Psoas muscle (tissue), 8 donors: Measurements from ENCODE around the gene STARD13. TPM values are rescaled to one million over a fixed set of nuclear protein-coding genes. Genes with fewer than 3 reads are reported as not detected.
"Not testable (repeated sequence)": the region's sequence is repeated elsewhere in the genome, so short reads cannot be mapped to it uniquely, and the experiment has no call there.

Source experiments
- ATAC-seq, 4 donors: fragments of 200-7000 bp; cut with Tn5 transposase; one replicate each; pipeline ENCODE4 v1.9.1; 2020; ENCODE audit warnings: moderate library complexity in 3 of 4, mild to moderate bottlenecking in 2 of 4
- DNase-seq, 2 donors: peaks; one replicate each; pipeline ENCODE4 v3.0.0-alpha.2; 2020
- H3K27ac ChIP-seq: fragments of 200-600 bp; one replicate; pipeline ENCODE4 v1.8.0; 2022
- H3K27me3 ChIP-seq, 3 donors: fragments of 200-600 bp in 1 of 3; one replicate each; pipeline versions ENCODE4 v1.6.1 to v1.8.0; 2013 to 2022; ENCODE audit warnings: low read length in 2 of 3, mild to moderate bottlenecking in 2 of 3, moderate library complexity in 1 of 3; ENCODE audit not compliant: insufficient read depth in 3 of 3
- H3K36me3 ChIP-seq, 2 donors: fragments of 200-600 bp in 1 of 2; one replicate each; pipeline versions ENCODE4 v1.6.1 to v1.8.0; 2013 to 2022; ENCODE audit warnings: low read depth in 1 of 2, mild to moderate bottlenecking in 1 of 2, moderate library complexity in 1 of 2; ENCODE audit not compliant: insufficient read depth in 1 of 2
- H3K4me1 ChIP-seq: fragments of 200-600 bp; one replicate; pipeline ENCODE4 v1.8.0; 2022
- H3K4me3 ChIP-seq: fragments of 200-600 bp; one replicate; pipeline ENCODE4 v1.8.0; 2022; ENCODE audit warnings: mild to moderate bottlenecking
- H3K9me3 ChIP-seq: fragments of 200-600 bp; one replicate; pipeline ENCODE4 v1.8.0; 2022
- CTCF ChIP-seq: fragments of 200-600 bp; IDR thresholded peaks from one replicate; pipeline ENCODE4 v1.8.0; 2022; ENCODE audit warnings: antibody characterized with exemption
- WGBS, 3 donors: extraction: QIAGEN DNeasy Blood & Tissue Kit; methylation state at CpG; one replicate each; pipeline versions ENCODE4 v1.1.6 to v1.1.7; 2013; 5-methylcytosine and 5-hydroxymethylcytosine counted together
- intact Hi-C, 2 donors: fragments of 100-400 bp; cut with DNase I; formaldehyde crosslinking; loops; one replicate each; pipeline versions ENCODE4 v1.11.0 to v1.14.2; 2022
- polyA plus RNA-seq, 3 donors: library from polyadenylated mRNA; stranded (reverse); fragments of 200-250 nt; gene quantifications; one replicate each; pipeline ENCODE4 v1.2.3, GENCODE V29; 2013
- total RNA-seq, 4 donors: library from RNA; stranded (reverse); fragmentation: NEBNext Ultra II Directional in 2 of 4; extraction: Animal tissue kit (Norgen Biotek cat#: 25700) in 2 of 4; gene quantifications; one replicate each; pipeline versions ENCODE4 v1.2.1 to v1.2.4, GENCODE V29; 2021 to 2023
- donor health status: healthy with polysubstance abuse.
- donor health status: DM: no; HTN: no; CAD: no; lungs with moderate emphysema.
- donor health status: Bipolar disorder and iron deficiency.
- donor health status: healthy.
- donor health status: DM: yes; HTN: yes; CAD: no.
- donor health status: DM: no; HTN: no; CAD: no.
- donor health status: DM: no; HTN: no; CAD: no.
- donor health status: DM: yes; HTN: yes; CAD: no.

STARD13 gene
- total and polyA plus RNA-seq, 7 donors, result 2.3 to 9.2 (median 5.6) TPM

DNA sequence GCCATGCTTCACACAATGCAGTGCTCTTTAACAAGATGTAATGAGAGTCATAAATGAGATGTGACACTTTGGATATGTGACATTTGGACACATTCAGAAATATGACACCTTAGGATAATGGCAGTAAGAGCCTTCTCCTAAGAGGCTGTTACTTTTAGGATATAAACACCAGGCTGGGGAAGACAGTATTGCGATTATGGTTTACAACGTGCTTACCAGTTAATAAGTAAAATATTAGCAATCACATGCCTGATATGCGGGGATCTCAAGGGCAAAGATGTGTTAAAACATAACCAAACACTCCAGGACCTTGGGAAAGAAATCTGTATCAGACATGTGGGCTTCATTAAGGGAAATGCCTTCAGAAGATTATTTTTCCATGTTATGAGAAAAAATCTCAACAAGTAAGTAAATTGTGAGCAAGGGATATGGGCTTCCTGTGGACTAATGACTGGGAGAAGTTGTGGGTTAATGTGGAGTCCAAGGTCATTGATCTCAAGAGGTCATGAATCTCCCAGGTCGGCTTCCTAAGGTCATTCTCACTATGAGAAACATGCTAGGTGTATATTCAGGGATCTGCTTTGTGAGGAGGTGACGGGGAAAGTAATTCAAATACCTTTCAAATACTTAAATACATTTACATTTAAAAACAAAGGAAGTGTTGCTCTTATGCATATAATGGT, 105.3 kb downstream of the STARD13 start:
- H3K27ac ChIP-seq, result no peak overlapping the region
- no peaks in the 10 kb centered on the region for H3K36me3 ChIP-seq
- TF ChIP-seq CTCF, result no peak
- WGBS, 3 donors, result 46 to 54% (median 51%) methylated on average over 5 of the region's 5 CpGs
- H3K4me1 ChIP-seq, result peaks cover 12% of the 10 kb centered on the region
- no peaks in the 10 kb centered on the region for H3K27me3 ChIP-seq
- no peaks in the 10 kb centered on the region for H3K9me3 ChIP-seq
- DNase-seq, result no peak
- ATAC-seq, result peak in 2 of 4 donors; percentile 55 to 67
- H3K4me3 ChIP-seq, result no peak overlapping the region
- intact Hi-C loops, result no loop called here

- peaks cover 17% of the 10 kb centered on the region for H3K4me1 ChIP-seq
These were observed 106.1 kb downstream of the STARD13 start for GRCh38 chr13:33179463-33179862.

GRCh38 chr13:33178209-33178840, 107.2 kb downstream of the STARD13 start:
- H3K4me1 ChIP-seq, result peaks cover 17% of the 10 kb centered on the region
- no peak for TF ChIP-seq CTCF
- H3K27ac ChIP-seq, result no peak overlapping the region
- no peak for DNase-seq
- no peaks in the 10 kb centered on the region for H3K9me3 ChIP-seq
- WGBS, 3 donors, result 66 to 68% (median 66%) methylated on average over 4 of the region's 4 CpGs
- intact Hi-C loops, result no loop called here
- no peak overlapping the region for H3K4me3 ChIP-seq
- H3K36me3 ChIP-seq, result no peaks in the 10 kb centered on the region
- no peaks in the 10 kb centered on the region for H3K27me3 ChIP-seq
- no peak for ATAC-seq

More at GRCh38 chr13:33179463-33179862, 106.1 kb downstream of the STARD13 start:
- no peak for DNase-seq
- no peak overlapping the region for H3K27ac ChIP-seq
- H3K4me3 ChIP-seq, result no peak overlapping the region
- no peak for ATAC-seq
- no peak for TF ChIP-seq CTCF
- no peaks in the 10 kb centered on the region for H3K36me3 ChIP-seq
- no peaks in the 10 kb centered on the region for H3K9me3 ChIP-seq
- no peaks in the 10 kb centered on the region for H3K27me3 ChIP-seq
- intact Hi-C loops, result no loop called here
- WGBS, 3 donors, result 94 to 95% (median 94%) methylated on average over 1 of the region's 1 CpG

DNA sequence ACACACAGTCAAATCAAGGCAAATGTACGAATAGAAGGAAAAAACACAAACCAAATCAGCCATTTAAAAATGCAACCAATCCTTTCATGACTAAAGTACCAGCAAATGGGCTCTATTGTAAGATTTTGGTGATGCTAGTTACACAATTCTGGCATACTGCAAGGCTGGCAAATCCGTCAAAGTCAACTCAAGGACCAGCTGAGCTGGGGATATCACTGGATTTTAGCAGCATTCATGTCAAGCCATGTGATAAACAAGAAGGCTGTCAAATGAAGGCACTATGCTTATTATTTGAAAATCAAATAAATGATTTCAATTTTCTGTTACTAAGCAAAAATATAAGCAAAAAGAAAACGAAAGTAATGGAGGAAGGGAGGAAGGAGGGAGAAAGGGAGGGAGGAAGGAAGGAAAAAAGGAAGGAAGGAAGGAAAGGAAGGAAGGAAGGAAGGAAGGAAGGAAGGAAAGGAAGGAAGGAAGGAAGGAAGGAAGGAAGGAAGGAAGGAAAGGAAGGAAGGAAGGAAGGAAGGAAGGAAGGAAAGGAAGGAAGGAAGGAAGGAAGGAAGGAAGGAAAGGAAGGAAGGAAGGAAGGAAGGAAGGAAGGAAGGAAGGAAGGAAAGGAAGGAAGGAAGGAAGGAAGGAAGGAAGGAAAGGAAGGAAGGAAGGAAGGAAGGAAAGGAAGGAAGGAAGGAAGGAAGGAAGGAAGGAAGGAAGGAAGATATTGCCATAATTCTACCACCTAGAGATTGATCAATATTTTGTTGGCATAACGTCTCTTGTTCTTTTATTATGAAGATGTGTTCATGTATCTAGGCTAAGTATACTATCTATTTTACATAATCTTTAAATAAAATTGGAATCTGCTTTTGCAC, 108.0 kb downstream of the STARD13 start:
- H3K27ac ChIP-seq, H3K9me3 ChIP-seq, ATAC-seq, DNase-seq, H3K36me3 ChIP-seq, H3K27me3 ChIP-seq, intact Hi-C loops, H3K4me3 ChIP-seq: not testable (repeated sequence)
- WGBS, 3 donors, result 67 to 88% (median 73%) methylated on average over 4 of the region's 4 CpGs
- H3K4me1 ChIP-seq, result peaks cover 22% of the 10 kb centered on the region

GRCh38 chr13:33176526-33176925, 109.0 kb downstream of the STARD13 start:
- Histone ChIP-seq H3K4me3 (no peak overlapping the region), H3K4me1 (peaks cover 33% of the 10 kb centered on the region), H3K36me3 (no peaks in the 10 kb centered on the region), H3K27me3 (no peaks in the 10 kb centered on the region), H3K9me3 (no peaks in the 10 kb centered on the region), H3K27ac (no peak overlapping the region)
- WGBS, 3 donors, result 57 to 89% (median 84%) methylated on average over 1 of the region's 1 CpG
- DNase-seq (no peak), ATAC-seq (no peak)
- no peak for TF ChIP-seq CTCF
- intact Hi-C loops, result no loop called here
